Neutrophil (primary cell): ENCODE measurements around the gene FAM89A.

Experiments used
- H3K27ac ChIP-seq: fragments of 200-600 bp; sonication (generic); 2 replicates; pipeline ENCODE4 v1.5.1; 2016; ENCODE audit warnings: mild to moderate bottlenecking, moderate library complexity
- H3K27me3 ChIP-seq: fragments of 200-600 bp; sonication (generic); 2 replicates; pipeline ENCODE4 v1.6.0; 2016; ENCODE audit warnings: mild to moderate bottlenecking
- H3K36me3 ChIP-seq: fragments of 200-600 bp; sonication (generic); 2 replicates; pipeline ENCODE4 v1.5.1; 2017
- H3K4me1 ChIP-seq, 2 experiments: fragments of 200-600 bp in 1 of 2; sonication (generic) in 1 of 2; 1 replicate in 1 of 2; 2 replicates in 1 of 2; pipeline versions ENCODE4 v1.5.1 to v1.6.1; 2013 to 2016; ENCODE audit warnings: low read depth in 1 of 2, low read length in 1 of 2, mild to moderate bottlenecking in 1 of 2, moderate library complexity in 1 of 2; ENCODE audit not compliant: control insufficient read depth in 1 of 2, insufficient read depth in 1 of 2
- H3K4me3 ChIP-seq, 2 experiments: fragments of 200-600 bp in 1 of 2; sonication (generic) in 1 of 2; 1 replicate in 1 of 2; 2 replicates in 1 of 2; pipeline ENCODE4 v1.5.1; 2013 to 2016; ENCODE audit warnings: low read depth in 1 of 2, low read length in 1 of 2, mild to moderate bottlenecking in 1 of 2, moderate library complexity in 1 of 2
- H3K9me3 ChIP-seq: fragments of 200-600 bp; sonication (generic); 2 replicates; pipeline ENCODE4 v1.5.1; 2016
- CTCF ChIP-seq: fragments of 200-600 bp; sonication (generic); IDR thresholded peaks from 2 replicates; pipeline ENCODE4 v1.5.1; 2016; ENCODE audit warnings: antibody characterized with exemption

Gene FAM89A

DNA sequence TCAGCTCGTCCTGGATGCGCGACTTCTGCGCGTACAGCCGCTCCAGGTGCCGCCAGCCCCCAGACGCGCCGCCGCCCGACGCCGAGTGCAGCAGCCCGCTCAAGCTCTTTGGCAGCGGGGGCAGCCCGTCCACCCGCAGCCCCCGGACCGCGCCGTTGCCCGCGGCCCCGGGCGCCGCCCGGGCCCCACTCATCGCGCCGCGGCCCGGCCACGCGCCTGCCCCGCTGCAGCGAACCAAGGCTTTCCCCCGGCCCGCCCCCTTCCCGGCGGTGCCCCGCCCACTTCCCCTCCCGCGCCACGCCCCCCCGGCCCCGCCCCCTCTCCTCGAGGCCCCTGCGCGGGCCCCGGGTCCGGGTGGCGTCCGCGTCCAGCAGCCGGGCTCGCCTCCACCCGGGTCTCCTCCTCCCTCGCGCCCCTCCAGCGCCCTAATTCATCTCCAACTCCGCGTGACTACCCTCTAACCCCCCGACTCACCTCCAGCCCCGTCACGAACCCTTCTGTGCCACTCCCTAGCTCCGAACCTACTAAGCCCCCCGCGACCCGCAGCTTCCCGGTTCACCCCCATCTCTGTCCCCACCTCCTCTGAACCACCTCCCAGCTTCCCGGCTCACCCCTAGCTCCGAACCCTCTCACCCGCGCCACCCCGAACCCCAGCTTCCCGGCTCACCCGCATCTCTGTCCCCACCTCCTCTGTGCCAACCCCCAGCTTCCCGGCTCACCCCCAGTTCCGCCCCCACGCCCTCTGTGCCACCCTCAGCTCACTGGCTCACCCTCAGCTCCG lies at the start of gene FAM89A:
FAM89A (minus strand) TSS at position 236 of the 781 bp plus-strand sequence; CDS start at position 193, 43 bp downstream.
- Histone ChIP-seq H3K4me1 (peaks cover 22 to 27% of the 10 kb centered on the region in 2 experiments), H3K36me3 (no peaks in the 10 kb centered on the region), H3K9me3 (peaks cover 7% of the 10 kb centered on the region), H3K4me3 (peak within 1 kb of the TSS; percentile 55 to 58), H3K27me3 (peaks cover 98% of the 10 kb centered on the region), H3K27ac (no peak within 1 kb of the TSS)
- no peak for TF ChIP-seq CTCF

DNA sequence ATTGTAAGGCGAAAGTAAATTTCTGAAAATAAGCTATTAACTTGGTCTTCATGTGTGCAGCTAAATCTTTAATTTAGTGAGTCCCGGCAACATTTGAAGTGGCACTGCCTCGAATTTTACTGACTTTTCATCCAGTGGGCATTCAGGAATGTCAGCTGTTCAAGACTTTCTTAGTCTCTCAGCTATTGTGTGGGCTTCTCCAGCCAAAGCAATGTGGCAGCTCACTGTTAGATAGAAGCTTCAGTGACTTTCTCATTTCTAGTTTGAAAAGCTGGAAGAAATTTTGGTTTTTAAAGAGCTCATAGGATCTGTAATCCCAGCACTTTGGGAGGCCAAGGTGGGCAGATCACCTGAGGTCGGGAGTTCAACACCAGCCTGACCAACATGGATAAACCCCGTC lies 44.3 kb upstream of the FAM89A start:
- Histone ChIP-seq H3K27me3 (peaks cover 13% of the 10 kb centered on the region), H3K9me3 (no peaks in the 10 kb centered on the region), H3K4me1 (no peaks in the 10 kb centered on the region), H3K27ac (no peak overlapping the region), H3K36me3 (no peaks in the 10 kb centered on the region), H3K4me3 (no peak overlapping the region)
- no peak for TF ChIP-seq CTCF

DNA sequence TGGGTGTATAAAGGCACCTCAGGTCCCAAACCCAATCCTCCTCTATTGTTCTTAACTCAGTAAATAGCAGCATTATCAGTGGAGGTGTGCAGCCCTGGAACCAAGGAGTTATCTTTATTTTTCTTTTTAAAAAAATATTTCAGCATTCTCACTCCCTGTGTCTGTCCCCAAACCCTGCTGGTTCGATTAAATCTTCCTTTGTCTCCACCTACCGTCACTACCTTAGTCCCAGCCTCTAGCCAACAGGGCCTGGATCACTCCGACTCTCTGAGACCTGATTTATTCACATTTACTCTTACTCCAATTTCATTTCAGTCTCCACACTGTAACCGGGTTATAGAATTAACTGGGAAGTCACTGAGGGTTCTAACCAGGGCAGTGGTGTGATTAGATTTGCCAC lies 39.1 kb upstream of the FAM89A start:
- no peak for TF ChIP-seq CTCF
- H3K27ac ChIP-seq, result no peak overlapping the region
- no peaks in the 10 kb centered on the region for H3K9me3 ChIP-seq
- H3K4me1 ChIP-seq, result no peaks in the 10 kb centered on the region
- peaks cover 8% of the 10 kb centered on the region for H3K27me3 ChIP-seq
- H3K4me3 ChIP-seq, result no peak overlapping the region
- no peaks in the 10 kb centered on the region for H3K36me3 ChIP-seq

DNA sequence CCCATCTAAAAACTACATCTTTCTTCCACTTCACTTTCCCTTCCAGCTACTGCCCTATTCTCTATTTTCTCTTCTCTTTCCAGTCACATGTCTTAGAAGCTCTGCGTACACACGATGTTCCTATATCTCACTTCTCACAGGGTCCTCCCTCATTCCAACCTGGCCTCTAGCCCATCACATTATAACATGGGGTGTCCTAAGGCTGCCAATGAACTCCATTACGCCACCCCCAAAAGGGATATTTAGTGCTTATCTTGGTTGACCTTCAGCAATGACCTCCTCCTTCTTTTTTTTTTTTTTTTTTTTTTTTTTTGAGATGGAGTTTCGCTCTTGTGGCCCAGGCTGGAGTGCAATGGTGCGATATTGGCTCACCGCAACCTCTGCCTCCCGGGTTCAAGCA lies 38.2 kb upstream of the FAM89A start:
- no peak for TF ChIP-seq CTCF
- no peaks in the 10 kb centered on the region for H3K4me1 ChIP-seq
- H3K27me3 ChIP-seq, result peaks cover 8% of the 10 kb centered on the region
- H3K36me3 ChIP-seq, result no peaks in the 10 kb centered on the region
- no peaks in the 10 kb centered on the region for H3K9me3 ChIP-seq
- no peak overlapping the region for H3K4me3 ChIP-seq
- no peak overlapping the region for H3K27ac ChIP-seq

DNA sequence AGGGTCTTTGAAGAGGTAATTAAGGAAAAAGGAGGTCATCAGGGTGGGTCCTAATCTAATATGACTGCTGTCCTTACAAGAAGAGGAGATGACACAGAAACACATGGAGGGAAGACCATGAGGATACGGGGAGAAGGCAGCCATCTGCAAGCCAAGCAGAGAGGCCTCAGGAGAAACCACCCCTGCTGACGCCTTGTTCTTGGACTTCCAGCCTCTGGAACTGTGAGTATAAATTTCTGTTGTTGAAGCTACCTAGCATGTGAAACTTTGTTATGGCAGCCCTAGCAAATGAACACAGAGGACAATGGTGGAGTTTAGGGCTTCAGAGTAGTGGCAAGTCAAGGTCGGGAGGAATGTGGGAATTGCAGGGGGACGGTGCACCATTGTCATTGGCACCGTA lies 36.7 kb upstream of the FAM89A start:
- Histone ChIP-seq H3K36me3 (no peaks in the 10 kb centered on the region), H3K27me3 (peaks cover 6% of the 10 kb centered on the region), H3K4me1 (no peaks in the 10 kb centered on the region), H3K9me3 (no peaks in the 10 kb centered on the region), H3K4me3 (no peak overlapping the region), H3K27ac (no peak overlapping the region)
- no peak for TF ChIP-seq CTCF
